HCT116 (cell line): Measurements from ENCODE around the gene IL20RA. TPM values are rescaled to one million over a fixed set of nuclear protein-coding genes. Genes with fewer than 3 reads are reported as not detected.

Experiments
- ATAC-seq: fragments of 200-7000 bp; cut with Tn5 transposase; 2 replicates; pipeline ENCODE4 v1.9.1; 2020; ENCODE audit warnings: mild to moderate bottlenecking, moderate library complexity
- BruUV-seq: library from RNA; stranded (reverse); fragments of 400-500 nt; replicated peaks from 2 replicates; lab custom pipeline; 2021; lab: Mats Ljungman, UMichigan
- CTCF ChIA-PET: fragments of 300-600 bp; sonication (Branson Sonifier 250); formaldehyde crosslinking; loops from one replicate; lab custom pipeline; 2021; ENCODE audit warnings: antibody characterized with exemption; lab: Charles Lee
- POLR2A ChIA-PET: fragments of 300-600, 350-600 bp; sonication (Branson Sonifier 250); formaldehyde crosslinking; loops from one replicate; lab custom pipeline; 2021; ENCODE audit warnings: antibody characterized with exemption; lab: Charles Lee
- RAD21 ChIA-PET, 2 experiments: fragments of 300-600 bp; sonication (Branson Sonifier 250); formaldehyde crosslinking; loops; one replicate each; lab custom pipeline; 2023; ENCODE audit warnings: low total read pairs in 2 of 2; ENCODE audit not compliant: uncharacterized antibody in 2 of 2, unreplicated experiment in 2 of 2, low non-redundant PET in 1 of 2; lab: Charles Lee
- DNase-seq: peaks from one replicate; pipeline ENCODE4 v3.0.0-alpha.2; 2010; ENCODE audit warnings: low read depth, low spot score
- H2AFZ ChIP-seq: fragments of 200-600 bp; shearing (Covaris generic), sonication (generic); 2 replicates; pipeline ENCODE4 v1.6.1; 2017; ENCODE audit warnings: low read depth, mixed run types, mixed read lengths, antibody characterized with exemption, low read length; ENCODE audit not compliant: poor library complexity, severe bottlenecking
- H3K27ac ChIP-seq: 2 replicates; pipeline ENCODE4 v1.5.1; 2012; ENCODE audit warnings: low read depth, low read length
- H3K27me3 ChIP-seq: fragments of 200-600 bp; sonication (generic); 2 replicates; pipeline ENCODE4 v1.6.1; 2016; ENCODE audit warnings: mixed run types, low read length, mixed read lengths; ENCODE audit not compliant: insufficient read depth
- H3K36me3 ChIP-seq, 2 experiments: fragments of 200-500 bp in 1 of 2; fragments of 200-600 bp in 1 of 2; sonication (Bioruptor generic) in 1 of 2; sonication (generic) in 1 of 2; 2 replicates each; pipeline versions ENCODE4 v1.5.1 to v1.6.1; 2014 to 2016; ENCODE audit warnings: low read length in 2 of 2, inconsistent platforms in 1 of 2, mixed read lengths in 1 of 2, mixed run types in 1 of 2; ENCODE audit not compliant: insufficient read depth in 2 of 2, control insufficient read depth in 1 of 2
- H3K4me1 ChIP-seq, 2 experiments: fragments of 200-600 bp in 1 of 2; sonication (generic) in 1 of 2; 2 replicates each; pipeline versions ENCODE4 v1.5.1 to v1.6.1; 2012 to 2017; ENCODE audit warnings: low read length in 2 of 2, inconsistent platforms in 1 of 2, mild to moderate bottlenecking in 1 of 2, mixed read lengths in 1 of 2, mixed run types in 1 of 2, moderate library complexity in 1 of 2; ENCODE audit not compliant: insufficient read depth in 2 of 2, control insufficient read depth in 1 of 2
- H3K4me2 ChIP-seq: fragments of 200-600 bp; sonication (generic); 2 replicates; pipeline ENCODE4 v1.6.1; 2017; ENCODE audit warnings: mixed run types, low read length, mixed read lengths
- H3K4me3 ChIP-seq, 2 experiments: fragments of 200-600 bp in 1 of 2; sonication (generic) in 1 of 2; replicated peaks in 1 of 2; 2 replicates each; pipeline ENCODE4 v1.5.1; 2011 to 2016; ENCODE audit warnings: low read length in 2 of 2, control low read depth in 1 of 2, low read depth in 1 of 2, mild to moderate bottlenecking in 1 of 2, mixed read lengths in 1 of 2, mixed run types in 1 of 2
- H3K79me2 ChIP-seq: fragments of 200-600 bp; sonication (generic); 2 replicates; pipeline ENCODE4 v1.6.1; 2017; ENCODE audit warnings: mild to moderate bottlenecking, mixed run types, low read length, moderate library complexity, mixed read lengths; ENCODE audit not compliant: insufficient read depth
- H3K9ac ChIP-seq: fragments of 200-600 bp; sonication (generic); 2 replicates; pipeline ENCODE4 v1.6.1; 2016; ENCODE audit warnings: low read length, mixed read lengths
- H3K9me2 ChIP-seq: fragments of 200-600 bp; sonication (generic), shearing (Covaris generic); 2 replicates; pipeline ENCODE4 v1.6.1; 2017; ENCODE audit warnings: mixed run types, mild to moderate bottlenecking, moderate library complexity; ENCODE audit not compliant: insufficient read depth
- H3K9me3 ChIP-seq, 2 experiments: fragments of 200-500 bp in 1 of 2; fragments of 200-600 bp in 1 of 2; sonication (Bioruptor generic) in 1 of 2; sonication (generic) in 1 of 2; 2 replicates each; pipeline ENCODE4 v1.6.1; 2014 to 2017; ENCODE audit warnings: low read length in 2 of 2, mixed read lengths in 2 of 2, inconsistent platforms in 1 of 2, low read depth in 1 of 2, mild to moderate bottlenecking in 1 of 2, mixed run types in 1 of 2, moderate library complexity in 1 of 2; ENCODE audit not compliant: control insufficient read depth in 1 of 2, insufficient read depth in 1 of 2
- H4K20me1 ChIP-seq: fragments of 200-600 bp; sonication (generic), shearing (Covaris generic); 2 replicates; pipeline ENCODE4 v1.6.1; 2017; ENCODE audit warnings: mixed run types, mild to moderate bottlenecking, moderate library complexity; ENCODE audit not compliant: insufficient read depth
- CBX3 ChIP-seq: IDR thresholded peaks from 2 replicates; pipeline ENCODE4 v1.6.1; 2012; ENCODE audit warnings: low read depth
- CEBPB ChIP-seq: IDR thresholded peaks from 2 replicates; pipeline ENCODE4 v1.6.1; 2012; ENCODE audit warnings: low read depth
- EGR1 ChIP-seq: IDR thresholded peaks from 2 replicates; pipeline ENCODE4 v1.6.1; 2012; ENCODE audit warnings: low read depth
- ELF1 ChIP-seq: IDR thresholded peaks from 2 replicates; pipeline ENCODE4 v1.6.1; 2012; ENCODE audit warnings: low read depth, borderline replicate concordance
- EZH2 ChIP-seq: fragments of 200-600 bp; sonication (generic); IDR thresholded peaks from 2 replicates; pipeline ENCODE4 v1.6.1; 2017; ENCODE audit warnings: antibody characterized with exemption, mixed run types
- EZH2phosphoT487 ChIP-seq: fragments of 200-600 bp; IDR thresholded peaks from 2 replicates; pipeline ENCODE4 v1.6.1; 2018; ENCODE audit warnings: antibody characterized with exemption, borderline replicate concordance
- JUND ChIP-seq: IDR thresholded peaks from 2 replicates; pipeline ENCODE4 v1.6.1; 2012
- MAX ChIP-seq: IDR thresholded peaks from 2 replicates; pipeline ENCODE4 v1.6.1; 2012
- POLR2A ChIP-seq: IDR thresholded peaks from 2 replicates; pipeline ENCODE4 v1.7.0; 2011; ENCODE audit warnings: borderline replicate concordance; ENCODE audit not compliant: insufficient read depth, insufficient read length; ENCODE audit errors: extremely low read depth
- POLR2AphosphoS5 ChIP-seq: IDR thresholded peaks from 2 replicates; pipeline ENCODE4 v1.6.1; 2011; ENCODE audit warnings: mild to moderate bottlenecking, low read depth, low read length, moderate library complexity
- RAD21 ChIP-seq: IDR thresholded peaks from 2 replicates; pipeline ENCODE4 v1.6.1; 2012; ENCODE audit warnings: low read depth, mild to moderate bottlenecking
- SIN3A ChIP-seq: IDR thresholded peaks from 2 replicates; pipeline ENCODE4 v1.6.1; 2012; ENCODE audit warnings: low read depth
- SRF ChIP-seq: IDR thresholded peaks from 2 replicates; pipeline ENCODE4 v1.6.1; 2012; ENCODE audit warnings: low read depth
- TCF7L2 ChIP-seq: IDR thresholded peaks from 2 replicates; pipeline ENCODE4 v1.7.0; 2011; ENCODE audit warnings: borderline replicate concordance, inconsistent platforms; ENCODE audit not compliant: insufficient read depth, insufficient read length; ENCODE audit errors: extremely low read depth
- ZBTB33 ChIP-seq: IDR thresholded peaks from 2 replicates; pipeline ENCODE4 v1.6.1; 2011; ENCODE audit warnings: mild to moderate bottlenecking, low read length, moderate library complexity; ENCODE audit not compliant: insufficient replicate concordance; ENCODE audit errors: extremely low read depth
- ZFX ChIP-seq: fragments of 450-650 bp; IDR thresholded peaks from 2 replicates; pipeline ENCODE4 v1.6.1; 2017
- ZNF274 ChIP-seq: fragments of 200-500 bp; sonication (Bioruptor generic); IDR thresholded peaks from 2 replicates; pipeline ENCODE4 v1.6.1; 2014; ENCODE audit warnings: mild to moderate bottlenecking, low read depth, low read length, inconsistent platforms
- intact Hi-C: fragments of 100-400 bp; cut with micrococcal nuclease; formaldehyde crosslinking; loops from 2 replicates; pipeline ENCODE4 v1.10.0; 2022
- total RNA-seq: library from RNA; stranded (reverse); gene quantifications from one replicate; pipeline ENCODE4 v1.2.1, GENCODE V29; 2021; ENCODE audit not compliant: unreplicated experiment
- TF ChIP-seq, protein P1 (sequence below), 3 experiments: fragments of 200-600 bp in 1 of 3; sonication (generic) in 1 of 3; IDR thresholded peaks in 2 of 3; conservative IDR thresholded peaks in 1 of 3; 2 replicates each; pipeline ENCODE4 v1.5.1; 2012 to 2017; ENCODE audit warnings: low read depth in 2 of 3, low read length in 2 of 3, antibody characterized with exemption in 1 of 3, borderline replicate concordance in 1 of 3, control low read depth in 1 of 3, mild to moderate bottlenecking in 1 of 3, mixed read lengths in 1 of 3, mixed run types in 1 of 3, moderate library complexity in 1 of 3; ENCODE audit not compliant: insufficient read depth in 1 of 3
- TF ChIP-seq, protein P2 (sequence below): IDR thresholded peaks from 2 replicates; pipeline ENCODE4 v1.6.1; 2012; ENCODE audit warnings: low read depth

IL20RA gene
- total RNA-seq, 1 experiment from 2014 or later, result 1.1 TPM

GRCh38 chr6:136989571-136990241, 55.1 kb downstream of the IL20RA start:
- intact Hi-C loops, result no loop called here
- Histone ChIP-seq H3K9me3 (no peaks in the 10 kb centered on the region), H3K79me2 (no peaks in the 10 kb centered on the region), H4K20me1 (no peaks in the 10 kb centered on the region), H3K4me2 (no peak overlapping the region), H3K36me3 (no peaks in the 10 kb centered on the region), H3K4me3 (no peak overlapping the region), H3K27me3 (no peaks in the 10 kb centered on the region), H2AFZ (no peak overlapping the region), H3K9me2 (no peaks in the 10 kb centered on the region), H3K27ac (no peak overlapping the region), H3K9ac (no peak overlapping the region), H3K4me1 (peaks cover 0 to 14% of the 10 kb centered on the region in 2 experiments; a peak in 2 of 4 replicates)
- no TSS peak for BruUV-seq
- ChIA-PET POLR2A (no interaction called here), RAD21 (no interaction called here), CTCF (no interaction called here)
- DNase-seq (no peak), ATAC-seq (no peak)
- TF ChIP-seq SRF (no peak), ZNF274 (no peak), RAD21 (no peak), ZFX (no peak), EZH2 (no peak), ZBTB33 (no peak), POLR2AphosphoS5 (no peak), CBX3 (no peak), JUND (no peak), MAX (no peak), EGR1 (no peak), SIN3A (no peak), EZH2phosphoT487 (no peak), CEBPB (no peak), POLR2A (no peak), ELF1 (no peak), TCF7L2 (no peak)
- TF ChIP-seq, protein P1, sequence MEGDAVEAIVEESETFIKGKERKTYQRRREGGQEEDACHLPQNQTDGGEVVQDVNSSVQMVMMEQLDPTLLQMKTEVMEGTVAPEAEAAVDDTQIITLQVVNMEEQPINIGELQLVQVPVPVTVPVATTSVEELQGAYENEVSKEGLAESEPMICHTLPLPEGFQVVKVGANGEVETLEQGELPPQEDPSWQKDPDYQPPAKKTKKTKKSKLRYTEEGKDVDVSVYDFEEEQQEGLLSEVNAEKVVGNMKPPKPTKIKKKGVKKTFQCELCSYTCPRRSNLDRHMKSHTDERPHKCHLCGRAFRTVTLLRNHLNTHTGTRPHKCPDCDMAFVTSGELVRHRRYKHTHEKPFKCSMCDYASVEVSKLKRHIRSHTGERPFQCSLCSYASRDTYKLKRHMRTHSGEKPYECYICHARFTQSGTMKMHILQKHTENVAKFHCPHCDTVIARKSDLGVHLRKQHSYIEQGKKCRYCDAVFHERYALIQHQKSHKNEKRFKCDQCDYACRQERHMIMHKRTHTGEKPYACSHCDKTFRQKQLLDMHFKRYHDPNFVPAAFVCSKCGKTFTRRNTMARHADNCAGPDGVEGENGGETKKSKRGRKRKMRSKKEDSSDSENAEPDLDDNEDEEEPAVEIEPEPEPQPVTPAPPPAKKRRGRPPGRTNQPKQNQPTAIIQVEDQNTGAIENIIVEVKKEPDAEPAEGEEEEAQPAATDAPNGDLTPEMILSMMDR (IDR thresholded peaks at IDR 0.05 in 2 of 3, conservative IDR thresholded peaks at IDR 0.05 in 1 of 3; ENCODE audit: borderline replicate concordance in 1 of 3, insufficient read depth in 1 of 3, low read depth in 2 of 3, low read length in 2 of 3), result no peak
- TF ChIP-seq, protein P2, sequence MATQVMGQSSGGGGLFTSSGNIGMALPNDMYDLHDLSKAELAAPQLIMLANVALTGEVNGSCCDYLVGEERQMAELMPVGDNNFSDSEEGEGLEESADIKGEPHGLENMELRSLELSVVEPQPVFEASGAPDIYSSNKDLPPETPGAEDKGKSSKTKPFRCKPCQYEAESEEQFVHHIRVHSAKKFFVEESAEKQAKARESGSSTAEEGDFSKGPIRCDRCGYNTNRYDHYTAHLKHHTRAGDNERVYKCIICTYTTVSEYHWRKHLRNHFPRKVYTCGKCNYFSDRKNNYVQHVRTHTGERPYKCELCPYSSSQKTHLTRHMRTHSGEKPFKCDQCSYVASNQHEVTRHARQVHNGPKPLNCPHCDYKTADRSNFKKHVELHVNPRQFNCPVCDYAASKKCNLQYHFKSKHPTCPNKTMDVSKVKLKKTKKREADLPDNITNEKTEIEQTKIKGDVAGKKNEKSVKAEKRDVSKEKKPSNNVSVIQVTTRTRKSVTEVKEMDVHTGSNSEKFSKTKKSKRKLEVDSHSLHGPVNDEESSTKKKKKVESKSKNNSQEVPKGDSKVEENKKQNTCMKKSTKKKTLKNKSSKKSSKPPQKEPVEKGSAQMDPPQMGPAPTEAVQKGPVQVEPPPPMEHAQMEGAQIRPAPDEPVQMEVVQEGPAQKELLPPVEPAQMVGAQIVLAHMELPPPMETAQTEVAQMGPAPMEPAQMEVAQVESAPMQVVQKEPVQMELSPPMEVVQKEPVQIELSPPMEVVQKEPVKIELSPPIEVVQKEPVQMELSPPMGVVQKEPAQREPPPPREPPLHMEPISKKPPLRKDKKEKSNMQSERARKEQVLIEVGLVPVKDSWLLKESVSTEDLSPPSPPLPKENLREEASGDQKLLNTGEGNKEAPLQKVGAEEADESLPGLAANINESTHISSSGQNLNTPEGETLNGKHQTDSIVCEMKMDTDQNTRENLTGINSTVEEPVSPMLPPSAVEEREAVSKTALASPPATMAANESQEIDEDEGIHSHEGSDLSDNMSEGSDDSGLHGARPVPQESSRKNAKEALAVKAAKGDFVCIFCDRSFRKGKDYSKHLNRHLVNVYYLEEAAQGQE, result no peak
